ENCODE measurements around the gene TM4SF20. TPM values are rescaled to one million over a fixed set of nuclear protein-coding genes. Genes with fewer than 3 reads are reported as not detected.

The TM4SF20 gene
- total RNA-seq, 1 donor from 2014 or later: not detected

GRCh38 chr2:227402959-227403358, 23.9 kb upstream of the TM4SF20 start:
- no peaks in the 10 kb centered on the region for H3K27me3 ChIP-seq (ENCODE audit: control insufficient read depth, insufficient read depth, low read length)
- FAIRE-seq (no peak), DNase-seq (ENCODE audit: low read depth) (peak; percentile 83)
- H3K4me3 ChIP-seq (ENCODE audit: low read depth, low read length): no peak overlapping the region
- no peaks in the 10 kb centered on the region for H3K36me3 ChIP-seq (ENCODE audit: control insufficient read depth, insufficient read depth, low read length)
- TF ChIP-seq CTCF (IDR thresholded peaks at IDR 0.05; ENCODE audit: insufficient read depth, low read length, severe bottlenecking): no peak

GRCh38 chr2:227402321-227402720, 23.2 kb upstream of the TM4SF20 start:
- no peak for TF ChIP-seq CTCF (IDR thresholded peaks at IDR 0.05; ENCODE audit: insufficient read depth, low read length, severe bottlenecking)
- no peak overlapping the region for H3K4me3 ChIP-seq (ENCODE audit: low read depth, low read length)
- DNase-seq (ENCODE audit: low read depth) (no peak), FAIRE-seq (no peak)
- H3K36me3 ChIP-seq (ENCODE audit: control insufficient read depth, insufficient read depth, low read length): no peaks in the 10 kb centered on the region
- H3K27me3 ChIP-seq (ENCODE audit: control insufficient read depth, insufficient read depth, low read length): no peaks in the 10 kb centered on the region

GRCh38 chr2:227401550-227401949, 22.4 kb upstream of the TM4SF20 start:
- FAIRE-seq (no peak), DNase-seq (ENCODE audit: low read depth) (no peak)
- Histone ChIP-seq H3K36me3 (ENCODE audit: control insufficient read depth, insufficient read depth, low read length) (no peaks in the 10 kb centered on the region), H3K27me3 (ENCODE audit: control insufficient read depth, insufficient read depth, low read length) (no peaks in the 10 kb centered on the region), H3K4me3 (ENCODE audit: low read depth, low read length) (no peak overlapping the region)
- TF ChIP-seq CTCF (IDR thresholded peaks at IDR 0.05; ENCODE audit: insufficient read depth, low read length, severe bottlenecking): no peak

GRCh38 chr2:227398684-227399670, 19.9 kb upstream of the TM4SF20 start:
- TF ChIP-seq CTCF (IDR thresholded peaks at IDR 0.05; ENCODE audit: insufficient read depth, low read length, severe bottlenecking): no peak
- Histone ChIP-seq H3K36me3 (ENCODE audit: control insufficient read depth, insufficient read depth, low read length) (no peaks in the 10 kb centered on the region), H3K27me3 (ENCODE audit: control insufficient read depth, insufficient read depth, low read length) (no peaks in the 10 kb centered on the region), H3K4me3 (ENCODE audit: low read depth, low read length) (no peak overlapping the region)
- DNase-seq (ENCODE audit: low read depth) (no peak), FAIRE-seq (no peak)

GRCh38 chr2:227397562-227397961, 18.5 kb upstream of the TM4SF20 start:
- no peaks in the 10 kb centered on the region for H3K27me3 ChIP-seq (ENCODE audit: control insufficient read depth, insufficient read depth, low read length)
- peak; percentile 70 for DNase-seq (ENCODE audit: low read depth)
- no peak for FAIRE-seq

More at GRCh38 chr2:227397562-227397961, 18.5 kb upstream of the TM4SF20 start:
- no peak overlapping the region for H3K4me3 ChIP-seq (ENCODE audit: low read depth, low read length)
- no peak for TF ChIP-seq CTCF (IDR thresholded peaks at IDR 0.05; ENCODE audit: insufficient read depth, low read length, severe bottlenecking)
- no peaks in the 10 kb centered on the region for H3K36me3 ChIP-seq (ENCODE audit: control insufficient read depth, insufficient read depth, low read length)
